HG03354 (cell line): ENCODE data around the gene MGA.

Experiments used
- ATAC-seq: cut with Tn5 transposase; IDR thresholded peaks from one replicate; pipeline ENCODE4 v1.9.1; 2021; ENCODE audit warnings: mild to moderate bottlenecking; ENCODE audit not compliant: unreplicated experiment, poor library complexity, severe bottlenecking

MGA gene

DNA sequence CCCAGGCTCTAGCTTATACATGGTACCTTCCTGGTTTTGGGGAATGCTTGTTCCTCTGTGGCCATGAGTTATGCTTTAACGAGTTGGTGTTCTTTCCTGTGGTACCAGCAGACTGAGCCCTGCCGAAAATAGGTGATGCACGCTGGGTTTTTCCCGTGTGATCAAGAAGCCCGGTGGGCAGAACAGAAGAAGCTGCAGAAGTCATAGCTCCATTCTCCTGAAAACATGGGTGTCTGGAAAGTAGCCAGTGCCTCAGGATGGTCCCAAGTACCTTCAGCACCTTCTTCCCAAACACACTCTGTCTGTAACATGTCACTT is 139.2 kb downstream of the MGA start:
- ATAC-seq = no peak

DNA sequence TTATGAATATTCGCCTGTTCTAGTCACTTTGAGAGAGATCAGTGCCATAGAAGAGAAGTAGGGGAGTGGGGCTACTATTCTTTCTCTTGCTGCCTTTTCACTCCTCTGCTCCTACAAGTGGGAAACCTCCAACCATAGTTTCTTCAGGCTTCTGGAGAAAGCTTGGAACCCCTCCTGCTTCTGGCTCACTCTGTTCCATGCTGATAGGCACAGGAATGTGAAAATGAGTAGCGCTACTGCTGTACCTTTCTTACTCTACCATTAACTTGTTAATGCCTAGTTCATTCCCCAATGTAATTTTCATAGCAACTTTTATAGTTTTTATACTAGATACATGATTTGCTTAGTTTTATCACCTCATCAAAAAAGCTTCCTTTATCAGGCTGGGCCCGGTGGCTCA is 141.0 kb downstream of the MGA start:
- no peak for ATAC-seq

DNA sequence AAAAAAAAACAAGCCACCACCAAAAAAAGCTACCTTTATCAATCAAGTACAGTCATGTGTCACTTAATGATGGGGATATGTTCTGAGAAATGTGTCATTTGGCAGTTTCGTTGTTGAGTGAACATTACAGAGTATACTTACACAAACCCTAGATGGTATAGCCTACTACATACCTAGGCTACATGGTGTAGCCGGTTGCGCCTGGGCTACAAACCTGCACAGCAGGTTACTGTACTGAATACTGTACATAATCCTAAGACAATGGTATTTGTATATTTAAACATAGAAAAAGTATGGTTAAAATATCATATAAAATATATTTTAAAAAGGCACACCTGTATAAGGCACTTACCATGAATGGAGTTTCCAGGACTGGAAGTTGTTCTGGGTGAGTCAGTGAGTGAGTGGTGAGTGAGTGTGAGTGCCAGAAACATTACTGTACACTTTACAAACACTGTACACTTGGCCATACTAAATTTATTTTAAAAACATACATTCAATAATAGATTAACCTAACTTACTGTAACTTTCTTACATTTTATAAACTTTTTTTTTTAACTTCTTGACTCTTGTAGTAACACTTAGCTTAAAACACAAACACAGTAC is 141.7 kb downstream of the MGA start:
- ATAC-seq = no peak

DNA sequence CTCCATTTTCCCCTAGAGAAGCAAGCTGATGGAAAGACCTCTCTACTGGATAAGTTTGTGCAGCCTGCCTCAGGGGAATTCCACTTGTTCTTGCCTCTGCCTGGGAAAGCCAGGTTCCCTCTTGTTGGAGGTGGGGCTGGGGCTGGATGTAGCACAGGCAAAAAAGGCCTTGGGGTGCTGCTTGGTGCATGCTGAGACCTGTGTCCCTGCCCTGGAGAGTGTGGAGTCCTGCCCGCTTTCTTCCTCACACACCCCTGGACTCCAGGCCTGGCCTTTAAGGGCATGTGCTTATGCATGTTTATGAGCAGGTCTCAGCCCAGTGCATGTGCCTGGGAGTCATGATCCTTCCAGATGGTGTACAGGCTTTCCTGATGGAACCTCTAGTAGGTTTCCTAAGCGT is 144.2 kb downstream of the MGA start:
- no peak for ATAC-seq

DNA sequence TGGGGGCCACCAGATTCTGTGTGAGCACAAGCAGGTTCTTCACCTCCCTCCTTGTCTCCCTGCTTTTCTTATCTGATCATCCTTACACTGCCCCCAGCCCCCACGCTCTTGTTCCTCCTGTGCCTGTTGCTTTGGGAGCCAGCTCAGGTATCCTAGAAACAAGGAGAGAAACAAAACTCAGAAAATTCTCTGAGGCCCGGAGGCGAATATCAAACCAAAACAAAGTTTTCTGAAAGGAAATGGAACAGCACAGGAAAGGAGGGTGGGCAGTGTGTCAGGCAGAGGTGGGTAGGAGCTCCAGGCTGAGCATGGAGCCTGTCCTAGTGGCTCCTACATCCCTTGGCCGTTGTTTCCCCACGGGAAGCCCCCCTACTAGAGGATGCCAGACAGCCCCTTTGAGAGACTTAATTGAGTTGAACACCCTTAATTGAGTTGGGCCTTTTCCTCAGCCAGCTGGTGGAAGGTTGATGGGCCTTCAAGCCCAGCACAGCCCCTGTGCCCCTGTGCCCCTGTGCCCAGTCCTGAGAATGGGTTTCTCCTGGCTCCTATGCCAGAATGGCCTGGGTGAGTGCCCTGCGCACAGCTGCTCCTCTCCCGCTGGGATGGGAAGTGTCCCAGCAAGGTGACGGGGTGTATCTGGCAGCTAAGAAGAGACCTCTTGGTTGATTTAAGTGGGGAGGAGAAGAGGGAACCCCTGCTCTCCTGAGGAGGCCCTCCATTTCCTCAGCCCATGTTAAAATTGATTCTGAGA is 144.9 kb downstream of the MGA start:
- ATAC-seq = no peak

DNA sequence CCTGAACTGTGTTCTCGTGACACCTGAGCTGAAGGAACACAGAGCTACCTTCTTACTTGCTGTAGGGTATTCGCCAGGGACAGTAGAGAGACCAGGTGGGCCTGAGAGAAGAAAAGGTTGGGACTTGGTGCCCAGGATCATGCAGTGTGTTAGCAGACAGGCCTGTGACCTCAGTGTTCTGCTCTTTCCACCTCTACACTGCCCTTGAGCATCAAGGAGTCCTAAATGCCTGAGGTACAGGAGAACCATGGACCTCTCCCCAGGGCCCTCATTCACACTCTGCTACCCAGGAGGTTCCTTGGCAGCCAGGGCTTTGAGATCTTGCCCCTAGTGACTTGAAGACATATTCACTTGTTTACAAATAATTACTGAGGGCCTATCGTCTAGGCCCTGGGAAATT is 145.5 kb downstream of the MGA start:
- ATAC-seq = no peak

DNA sequence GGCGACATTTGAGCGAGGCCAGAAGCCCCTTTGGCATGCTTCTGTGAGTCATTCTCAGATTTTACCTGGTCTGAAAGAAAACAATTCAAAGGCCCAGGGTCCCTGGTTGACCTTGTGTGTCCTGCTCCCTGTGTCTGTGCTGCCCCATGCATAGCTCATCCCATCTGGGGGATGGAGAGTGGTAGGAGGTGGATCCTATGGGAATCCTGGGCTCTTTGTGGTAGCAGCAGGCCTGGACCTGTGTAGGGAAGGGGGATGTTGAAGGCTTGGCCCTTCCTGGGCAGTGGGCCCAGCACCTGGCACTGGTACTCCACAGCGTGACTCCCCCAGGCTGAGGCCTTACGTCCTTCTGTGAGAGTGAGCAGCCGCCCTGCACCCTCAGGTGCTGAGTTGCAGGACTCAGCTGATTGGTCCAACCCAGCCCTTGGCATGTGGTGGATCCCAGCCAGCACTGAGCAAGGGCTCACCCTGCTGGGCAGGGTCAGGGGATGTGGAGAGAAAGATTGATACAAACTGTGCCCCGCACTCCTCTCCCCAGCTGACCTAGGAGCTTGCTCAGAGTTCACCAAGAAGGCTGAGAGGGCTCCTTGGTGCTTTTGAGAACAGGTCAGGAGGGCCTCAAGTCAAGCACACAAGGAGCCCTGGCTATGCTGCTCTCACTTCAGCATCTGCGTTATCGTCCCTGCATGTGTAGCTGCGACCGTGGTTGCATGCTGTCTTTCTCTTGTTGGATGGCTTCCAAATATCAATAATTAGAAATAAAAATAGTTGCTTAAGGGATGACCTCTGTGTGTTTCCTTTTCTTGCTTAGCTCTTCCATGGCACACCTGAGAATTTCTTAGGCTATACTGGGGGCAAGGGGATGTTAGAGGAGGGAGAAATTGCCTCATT is 146.3 kb downstream of the MGA start:
- ATAC-seq = no peak

DNA sequence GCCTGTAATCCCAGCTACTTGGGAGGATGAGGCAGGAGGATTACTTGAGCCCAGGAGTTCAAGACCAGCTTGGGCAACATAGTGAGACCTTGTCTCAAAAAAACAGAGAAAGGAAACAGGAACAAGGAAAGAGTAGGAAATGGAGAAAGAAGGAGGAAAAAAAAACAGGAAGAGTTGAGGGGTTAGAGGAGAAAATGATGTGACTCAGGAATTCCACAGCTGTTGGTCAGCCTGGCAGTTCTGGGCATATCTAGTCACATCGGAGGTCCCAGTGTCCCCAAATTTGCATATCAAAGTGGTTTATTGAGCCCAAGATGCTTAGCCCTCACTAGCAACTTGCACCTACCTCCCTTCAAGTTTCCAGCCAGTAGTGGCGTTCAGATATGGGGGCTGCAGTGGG is 148.9 kb downstream of the MGA start:
- no peak for ATAC-seq

DNA sequence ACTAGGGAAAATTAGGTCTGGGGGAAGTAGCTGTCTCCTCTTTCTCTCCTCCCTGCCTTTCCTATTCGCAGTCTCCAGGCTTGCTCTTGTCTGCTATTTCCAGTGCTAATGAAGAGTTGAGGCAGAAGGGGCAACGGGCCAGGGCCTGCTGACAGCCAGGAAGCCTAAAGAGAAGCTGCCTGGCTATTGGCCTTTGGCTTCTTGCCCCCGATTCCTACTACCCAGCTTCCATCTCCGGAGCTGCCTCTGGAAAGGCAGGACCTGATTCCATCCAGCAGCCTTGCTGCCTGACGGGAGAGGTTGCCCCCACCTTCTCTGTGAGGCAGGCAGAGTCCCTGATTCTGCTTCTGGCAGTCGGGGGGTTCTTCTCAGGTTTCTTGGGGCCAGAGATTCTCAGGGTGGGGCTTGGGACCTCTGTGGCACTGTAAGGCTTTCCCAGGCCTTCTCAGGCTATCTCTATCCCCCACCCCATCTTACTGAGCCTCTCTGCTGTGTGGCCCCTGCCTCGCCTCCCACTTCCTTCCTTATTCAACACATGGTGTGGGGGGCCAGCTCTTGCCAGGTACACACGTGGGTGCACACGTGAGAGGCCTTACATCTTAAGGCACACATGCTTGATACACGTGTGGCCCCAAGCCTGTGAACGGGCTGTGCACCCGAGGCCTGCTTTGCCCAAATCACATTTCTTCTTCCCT is 149.5 kb downstream of the MGA start:
- no peak for ATAC-seq

DNA sequence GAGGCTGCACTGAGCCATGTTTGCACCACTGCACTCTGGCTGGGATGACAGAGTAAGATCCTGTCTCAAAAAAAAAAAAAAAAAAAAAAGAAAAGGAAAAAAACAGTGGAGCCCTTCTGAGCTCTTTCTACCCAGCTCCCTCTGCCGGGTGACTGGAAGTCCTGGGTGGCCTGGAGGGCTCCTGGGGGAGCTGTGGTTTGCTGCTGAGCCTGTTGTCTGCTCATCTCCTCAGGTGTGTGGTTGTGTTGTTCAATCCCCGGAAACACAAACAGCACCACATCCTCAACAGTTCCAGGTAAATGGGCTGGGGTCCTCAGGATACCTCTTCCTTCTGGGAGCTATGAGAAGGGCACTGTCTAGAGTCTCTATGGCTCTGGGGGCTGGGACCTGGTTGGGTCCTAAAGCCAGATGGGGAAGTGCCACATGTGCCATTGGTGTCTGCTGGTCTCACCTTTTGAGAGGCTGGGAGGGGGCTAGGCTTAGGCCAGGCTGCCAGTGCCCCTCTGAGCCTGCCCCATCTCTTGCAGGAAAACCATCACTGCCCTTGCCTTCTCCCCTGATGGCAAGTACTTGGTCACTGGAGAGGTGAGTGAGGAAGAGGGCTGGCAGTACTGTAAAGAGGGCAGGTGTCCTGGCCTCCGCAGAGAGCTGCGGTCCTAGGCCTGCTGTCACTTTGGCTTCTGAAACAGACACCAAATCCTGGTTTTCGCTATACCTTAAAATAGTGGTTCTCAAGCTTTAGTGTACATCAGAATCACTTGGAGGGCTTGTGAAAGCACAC is 150.6 kb downstream of the MGA start:
- no peak for ATAC-seq

DNA sequence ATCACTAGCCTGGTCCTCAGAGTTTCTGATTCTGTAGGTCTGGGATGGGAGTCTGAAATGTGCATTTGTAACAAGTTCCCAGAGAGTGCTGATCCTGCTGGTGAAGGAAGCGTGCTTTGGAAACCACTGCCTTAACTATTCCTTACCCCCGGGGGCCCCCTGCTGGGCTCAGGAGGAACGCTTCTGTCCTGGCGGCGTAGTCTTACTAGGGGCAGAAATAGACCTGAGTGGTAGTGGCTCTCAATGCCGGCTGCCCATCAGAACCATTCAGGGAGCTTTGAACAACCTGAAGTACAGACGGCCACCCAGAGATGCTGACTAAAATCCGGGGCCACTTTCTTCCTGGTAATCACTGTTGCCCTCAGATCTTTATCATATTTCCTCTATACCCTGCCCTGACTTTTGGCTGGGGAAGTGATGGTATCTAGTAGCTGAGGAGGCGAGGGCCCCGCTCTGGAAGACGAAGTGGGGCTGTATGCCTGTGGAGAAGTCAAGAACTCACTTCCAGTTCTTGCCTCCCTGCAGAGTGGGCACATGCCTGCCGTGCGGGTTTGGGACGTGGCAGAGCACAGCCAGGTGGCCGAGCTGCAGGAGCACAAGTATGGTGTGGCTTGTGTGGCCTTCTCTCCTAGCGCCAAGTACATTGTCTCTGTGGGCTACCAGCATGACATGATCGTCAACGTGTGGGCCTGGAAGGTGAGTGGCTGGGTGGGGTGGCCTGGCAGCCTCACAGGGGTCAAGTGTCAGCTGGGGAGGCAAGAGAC is 151.4 kb downstream of the MGA start:
- ATAC-seq = no peak

DNA sequence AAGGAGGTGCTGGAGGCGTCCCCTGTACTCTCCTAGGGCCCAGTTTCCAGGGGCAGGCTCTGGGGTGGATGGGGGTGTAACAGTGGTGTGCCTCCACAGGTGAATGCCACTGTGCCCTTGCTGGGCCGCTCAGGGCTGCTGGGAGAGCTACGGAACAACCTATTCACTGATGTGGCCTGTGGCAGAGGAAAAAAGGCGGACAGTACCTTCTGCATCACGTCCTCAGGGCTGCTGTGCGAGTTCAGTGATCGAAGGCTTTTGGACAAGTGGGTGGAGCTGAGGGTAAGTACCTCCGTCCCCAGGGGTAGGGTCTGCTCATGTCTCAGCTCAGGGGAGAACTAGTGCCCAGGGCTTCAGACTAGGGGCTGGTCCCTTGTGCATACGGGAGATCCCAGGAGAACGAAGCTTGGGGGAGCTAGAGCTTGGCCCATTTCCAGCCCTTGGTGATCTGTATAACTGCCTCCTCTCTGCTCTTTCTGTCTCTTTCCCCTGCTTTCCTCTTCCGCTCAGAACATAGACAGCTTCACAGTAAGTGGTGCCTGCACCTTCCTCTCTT is 152.7 kb downstream of the MGA start:
- no peak for ATAC-seq

DNA sequence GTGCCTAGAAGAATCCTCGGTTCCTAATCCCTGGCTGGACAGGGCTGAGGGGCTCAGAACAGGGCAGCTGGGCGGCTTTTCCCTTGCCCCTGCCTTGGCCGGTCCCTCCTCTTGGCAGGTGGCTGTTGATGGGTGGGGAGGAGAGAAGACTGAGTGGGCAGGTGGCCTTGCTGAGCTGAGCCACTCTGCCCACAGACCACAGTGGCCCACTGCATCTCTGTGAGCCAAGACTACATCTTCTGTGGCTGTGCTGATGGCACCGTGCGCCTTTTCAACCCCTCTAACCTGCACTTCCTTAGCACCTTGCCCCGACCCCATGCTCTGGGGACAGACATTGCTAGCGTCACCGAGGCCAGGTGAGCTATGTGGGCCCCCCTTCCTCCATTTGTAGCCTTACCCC is 153.2 kb downstream of the MGA start:
- no peak for ATAC-seq

DNA sequence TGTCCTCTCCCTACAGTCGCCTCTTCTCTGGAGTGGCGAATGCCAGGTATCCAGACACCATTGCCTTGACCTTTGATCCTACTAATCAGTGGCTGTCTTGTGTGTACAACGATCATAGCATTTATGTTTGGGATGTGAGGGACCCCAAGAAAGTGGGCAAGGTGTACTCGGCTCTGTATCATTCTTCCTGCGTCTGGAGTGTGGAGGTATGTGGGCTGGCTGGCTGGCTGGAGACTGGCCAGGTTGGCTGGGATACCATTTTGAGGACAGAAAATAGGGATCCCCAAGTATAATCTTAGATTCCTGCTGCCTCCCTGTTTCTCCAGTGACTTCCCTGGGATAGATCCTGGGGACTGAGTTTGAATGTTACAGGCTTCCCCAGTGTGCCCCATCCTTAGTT is 154.3 kb downstream of the MGA start:
- no peak for ATAC-seq

DNA sequence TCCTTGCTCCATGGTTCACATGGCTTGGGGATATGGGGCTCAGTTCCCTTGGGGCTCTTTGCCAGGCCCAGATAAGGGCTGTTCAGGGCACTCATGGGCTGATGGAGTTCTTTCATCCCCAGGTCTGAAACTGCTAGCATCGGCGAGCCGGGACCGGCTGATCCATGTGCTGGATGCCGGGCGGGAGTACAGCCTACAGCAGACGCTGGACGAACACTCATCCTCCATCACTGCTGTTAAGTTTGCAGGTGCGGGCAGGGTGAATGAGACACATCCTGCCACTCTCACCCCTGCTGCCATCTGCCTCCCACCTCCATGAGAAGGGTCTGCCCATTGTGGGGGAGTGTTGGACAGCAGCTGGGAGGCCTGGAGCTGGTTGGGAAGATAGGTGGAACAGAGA is 156.6 kb downstream of the MGA start:
- ATAC-seq = no peak

DNA sequence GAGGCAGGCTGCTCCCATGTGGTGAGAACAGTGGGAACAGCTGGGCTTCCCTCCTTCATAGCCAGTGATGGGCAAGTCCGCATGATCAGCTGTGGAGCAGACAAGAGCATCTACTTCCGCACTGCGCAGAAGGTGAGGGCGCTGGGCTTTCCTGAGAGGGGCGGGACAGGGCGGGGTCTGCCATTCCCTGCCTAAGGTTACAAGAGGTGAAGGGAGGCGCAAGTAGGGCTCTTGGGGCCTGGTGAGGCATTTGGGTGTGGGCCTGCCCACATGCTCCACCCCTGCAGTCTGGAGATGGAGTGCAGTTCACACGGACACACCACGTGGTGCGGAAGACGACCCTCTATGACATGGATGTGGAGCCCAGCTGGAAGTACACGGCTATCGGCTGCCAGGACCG is 157.1 kb downstream of the MGA start:
- no peak for ATAC-seq

DNA sequence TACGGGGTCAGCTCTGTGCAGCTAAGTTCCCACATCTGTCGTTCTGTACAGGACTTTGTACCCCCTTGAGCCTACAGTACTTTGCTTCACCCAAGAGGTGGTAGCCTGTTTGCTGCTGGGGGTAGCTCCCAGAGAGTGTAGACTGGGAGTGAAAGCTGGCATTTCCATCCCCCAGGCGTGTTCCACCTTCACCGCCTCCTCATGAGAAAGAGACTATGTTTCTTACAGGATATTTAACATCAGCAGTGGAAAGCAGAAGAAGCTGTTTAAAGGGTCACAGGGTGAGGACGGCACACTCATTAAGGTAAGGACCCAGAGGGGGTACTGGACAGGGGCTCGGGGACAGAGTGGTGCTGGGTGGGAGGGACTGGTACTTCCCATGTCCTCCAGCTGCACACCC is 157.6 kb downstream of the MGA start:
- ATAC-seq = no peak

DNA sequence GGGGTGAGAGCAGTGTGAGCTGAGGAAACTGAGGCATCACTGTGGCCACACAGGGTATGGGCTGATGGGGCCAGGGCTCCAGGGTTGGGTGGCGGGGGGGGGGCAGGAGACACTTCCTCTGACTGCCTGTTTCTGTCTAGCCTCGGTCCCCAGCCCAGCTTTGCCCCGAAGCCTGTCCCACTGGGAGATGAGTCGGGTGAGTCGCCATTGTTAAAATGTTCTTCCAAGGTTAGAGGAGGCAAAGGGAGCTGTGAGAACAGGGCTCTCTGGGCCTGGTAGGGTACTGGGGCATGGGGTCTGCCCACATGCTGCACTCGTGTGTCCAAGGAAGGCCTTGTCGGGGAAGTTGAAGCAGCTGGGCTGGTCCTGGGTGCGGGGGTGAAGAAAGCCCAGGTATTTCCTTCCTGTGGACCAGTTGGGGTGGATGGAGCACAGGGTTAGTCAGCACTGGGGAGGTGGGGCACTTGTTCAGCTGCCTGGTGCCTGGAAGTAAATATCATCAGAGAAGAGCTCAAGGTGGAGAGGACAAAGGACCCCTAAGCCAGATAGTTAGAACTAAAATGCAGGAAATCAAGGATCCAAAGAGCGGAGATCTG is 159.3 kb downstream of the MGA start:
- ATAC-seq = no peak
